ENCODE measurements around the gene SRP19. TPM values are rescaled to one million over a fixed set of nuclear protein-coding genes. Genes with fewer than 3 reads are reported as not detected.
A peak's percentile ranks its signal among the peaks of the same experiment; 100 is the strongest.
"Not testable (repeated sequence)": the region's sequence is repeated elsewhere in the genome, so short reads cannot be mapped to it uniquely, and the experiment has no call there.

The SRP19 gene
- total RNA-seq, 1 donor: 63.2 TPM

- H3K4me3 ChIP-seq (ENCODE audit: low read length): peak overlapping the region; percentile 96
- H3K27me3 ChIP-seq (ENCODE audit: insufficient read depth, low read length): peaks cover 15% of the 10 kb centered on the region
- H3K9me3 ChIP-seq (ENCODE audit: low read depth, low read length): not testable (repeated sequence)
- peaks cover 23% of the 10 kb centered on the region for H3K4me1 ChIP-seq (ENCODE audit: insufficient read depth, low read length)
Measured at GRCh38 chr5:112860571-112860928, 537 bp upstream of the SRP19 start.

- Histone ChIP-seq H3K4me3 (ENCODE audit: low read length) (peak overlapping the region; percentile 96), H3K27me3 (ENCODE audit: insufficient read depth, low read length) (peaks cover 10% of the 10 kb centered on the region), H3K9me3 (ENCODE audit: low read depth, low read length) (no peaks in the 10 kb centered on the region), H3K4me1 (ENCODE audit: insufficient read depth, low read length) (peaks cover 23% of the 10 kb centered on the region)
Measured at GRCh38 chr5:112861638-112861985, 525 bp downstream of the SRP19 start.

GRCh38 chr5:112862085-112862484, 998 bp downstream of the SRP19 start:
- H3K9me3 ChIP-seq (ENCODE audit: low read depth, low read length): no peaks in the 10 kb centered on the region
- peaks cover 23% of the 10 kb centered on the region for H3K4me1 ChIP-seq (ENCODE audit: insufficient read depth, low read length)
- H3K4me3 ChIP-seq (ENCODE audit: low read length): peak overlapping the region; percentile 96
- H3K27me3 ChIP-seq (ENCODE audit: insufficient read depth, low read length): peaks cover 5% of the 10 kb centered on the region

GRCh38 chr5:112863549-112863948, 2.5 kb downstream of the SRP19 start:
- Histone ChIP-seq H3K27me3 (ENCODE audit: insufficient read depth, low read length) (no peaks in the 10 kb centered on the region), H3K9me3 (ENCODE audit: low read depth, low read length) (no peaks in the 10 kb centered on the region), H3K4me3 (ENCODE audit: low read length) (no peak overlapping the region), H3K4me1 (ENCODE audit: insufficient read depth, low read length) (peaks cover 23% of the 10 kb centered on the region)

- peaks cover 23% of the 10 kb centered on the region for H3K4me1 ChIP-seq (ENCODE audit: insufficient read depth, low read length)
- H3K4me3 ChIP-seq (ENCODE audit: low read length): no peak overlapping the region
- H3K9me3 ChIP-seq (ENCODE audit: low read depth, low read length): no peaks in the 10 kb centered on the region
Measured at GRCh38 chr5:112865128-112865527, 4.0 kb downstream of the SRP19 start.

GRCh38 chr5:112866739-112867138, 5.7 kb downstream of the SRP19 start:
- Histone ChIP-seq H3K9me3 (ENCODE audit: low read depth, low read length) (no peaks in the 10 kb centered on the region), H3K4me3 (ENCODE audit: low read length) (no peak overlapping the region), H3K27me3 (ENCODE audit: insufficient read depth, low read length) (no peaks in the 10 kb centered on the region), H3K4me1 (ENCODE audit: insufficient read depth, low read length) (peaks cover 22% of the 10 kb centered on the region)

More at GRCh38 chr5:112865128-112865527, 4.0 kb downstream of the SRP19 start:
- no peaks in the 10 kb centered on the region for H3K27me3 ChIP-seq (ENCODE audit: insufficient read depth, low read length)

GRCh38 chr5:112867411-112867810, 6.3 kb downstream of the SRP19 start:
- peaks cover 16% of the 10 kb centered on the region for H3K4me1 ChIP-seq (ENCODE audit: insufficient read depth, low read length)
- H3K9me3 ChIP-seq (ENCODE audit: low read depth, low read length): no peaks in the 10 kb centered on the region
- H3K4me3 ChIP-seq (ENCODE audit: low read length): no peak overlapping the region
- no peaks in the 10 kb centered on the region for H3K27me3 ChIP-seq (ENCODE audit: insufficient read depth, low read length)

- Histone ChIP-seq H3K4me3 (ENCODE audit: low read length) (no peak overlapping the region), H3K4me1 (ENCODE audit: insufficient read depth, low read length) (peaks cover 11% of the 10 kb centered on the region), H3K9me3 (ENCODE audit: low read depth, low read length) (no peaks in the 10 kb centered on the region), H3K27me3 (ENCODE audit: insufficient read depth, low read length) (no peaks in the 10 kb centered on the region)
Measured at GRCh38 chr5:112869948-112870347, 8.9 kb downstream of the SRP19 start.

GRCh38 chr5:112870966-112871365, 9.9 kb downstream of the SRP19 start:
- Histone ChIP-seq H3K4me1 (ENCODE audit: insufficient read depth, low read length) (peaks cover 11% of the 10 kb centered on the region), H3K4me3 (ENCODE audit: low read length) (no peak overlapping the region), H3K9me3 (ENCODE audit: low read depth, low read length) (no peaks in the 10 kb centered on the region), H3K27me3 (ENCODE audit: insufficient read depth, low read length) (no peaks in the 10 kb centered on the region)

- no peaks in the 10 kb centered on the region for H3K27me3 ChIP-seq (ENCODE audit: insufficient read depth, low read length)
- H3K4me1 ChIP-seq (ENCODE audit: insufficient read depth, low read length): peaks cover 12% of the 10 kb centered on the region
- H3K9me3 ChIP-seq (ENCODE audit: low read depth, low read length): no peaks in the 10 kb centered on the region
- H3K4me3 ChIP-seq (ENCODE audit: low read length): no peak overlapping the region
Measured at GRCh38 chr5:112876362-112876761, 15.3 kb downstream of the SRP19 start.

GRCh38 chr5:112878101-112878500, 17.0 kb downstream of the SRP19 start:
- H3K4me1 ChIP-seq (ENCODE audit: insufficient read depth, low read length): peaks cover 12% of the 10 kb centered on the region
- H3K9me3 ChIP-seq (ENCODE audit: low read depth, low read length): no peaks in the 10 kb centered on the region
- H3K27me3 ChIP-seq (ENCODE audit: insufficient read depth, low read length): no peaks in the 10 kb centered on the region
- H3K4me3 ChIP-seq (ENCODE audit: low read length): no peak overlapping the region

GRCh38 chr5:112878760-112879159, 17.7 kb downstream of the SRP19 start:
- H3K27me3 ChIP-seq (ENCODE audit: insufficient read depth, low read length): no peaks in the 10 kb centered on the region
- H3K9me3 ChIP-seq (ENCODE audit: low read depth, low read length): no peaks in the 10 kb centered on the region
- peaks cover 11% of the 10 kb centered on the region for H3K4me1 ChIP-seq (ENCODE audit: insufficient read depth, low read length)
- H3K4me3 ChIP-seq (ENCODE audit: low read length): no peak overlapping the region

- H3K4me3 ChIP-seq (ENCODE audit: low read length): no peak overlapping the region
- peaks cover 8% of the 10 kb centered on the region for H3K4me1 ChIP-seq (ENCODE audit: insufficient read depth, low read length)
- no peaks in the 10 kb centered on the region for H3K27me3 ChIP-seq (ENCODE audit: insufficient read depth, low read length)
Measured at GRCh38 chr5:112880219-112880964, 19.3 kb downstream of the SRP19 start.

GRCh38 chr5:112883192-112883591, 22.1 kb downstream of the SRP19 start:
- peaks cover 13% of the 10 kb centered on the region for H3K4me1 ChIP-seq (ENCODE audit: insufficient read depth, low read length)
- no peaks in the 10 kb centered on the region for H3K27me3 ChIP-seq (ENCODE audit: insufficient read depth, low read length)
- no peaks in the 10 kb centered on the region for H3K9me3 ChIP-seq (ENCODE audit: low read depth, low read length)
- no peak overlapping the region for H3K4me3 ChIP-seq (ENCODE audit: low read length)

More at GRCh38 chr5:112880219-112880964, 19.3 kb downstream of the SRP19 start:
- H3K9me3 ChIP-seq (ENCODE audit: low read depth, low read length): no peaks in the 10 kb centered on the region

GRCh38 chr5:112885001-112885400, 23.9 kb downstream of the SRP19 start:
- no peak overlapping the region for H3K4me3 ChIP-seq (ENCODE audit: low read length)
- H3K9me3 ChIP-seq (ENCODE audit: low read depth, low read length): no peaks in the 10 kb centered on the region

GRCh38 chr5:112886975-112887374, 25.9 kb downstream of the SRP19 start:
- no peak overlapping the region for H3K4me3 ChIP-seq (ENCODE audit: low read length)
- H3K27me3 ChIP-seq (ENCODE audit: insufficient read depth, low read length): no peaks in the 10 kb centered on the region
- H3K9me3 ChIP-seq (ENCODE audit: low read depth, low read length): no peaks in the 10 kb centered on the region
- H3K4me1 ChIP-seq (ENCODE audit: insufficient read depth, low read length): peaks cover 5% of the 10 kb centered on the region

More at GRCh38 chr5:112885001-112885400, 23.9 kb downstream of the SRP19 start:
- no peaks in the 10 kb centered on the region for H3K27me3 ChIP-seq (ENCODE audit: insufficient read depth, low read length)
- H3K4me1 ChIP-seq (ENCODE audit: insufficient read depth, low read length): peaks cover 5% of the 10 kb centered on the region

Measured in mononuclear cell (primary cell).